AG04450 (cell line): ENCODE data around the gene PARP3. TPM values are rescaled to one million over a fixed set of nuclear protein-coding genes. Genes with fewer than 3 reads are reported as not detected.

ENCODE experiments used
- CTCF ChIA-PET: fragments of 300-600, 350-600 bp; formaldehyde crosslinking; extraction: SDS; loops from one replicate; lab custom pipeline; 2022; ENCODE audit warnings: antibody characterized with exemption, inconsistent platforms; lab: Charles Lee
- POLR2A ChIA-PET: fragments of 350-600 bp; formaldehyde crosslinking; extraction: SDS; loops from one replicate; lab custom pipeline; 2021; ENCODE audit warnings: antibody characterized with exemption, inconsistent platforms; lab: Yijun Ruan, JAX
- DNase-seq: peaks from one replicate; pipeline ENCODE4 v3.0.0-alpha.2; 2011; ENCODE audit warnings: low read depth, low spot score
- H3K27ac ChIP-seq: one replicate; pipeline ENCODE4 v1.5.1; 2012; ENCODE audit warnings: low read depth, low read length, control low read depth
- H3K27me3 ChIP-seq: one replicate; pipeline ENCODE4 v1.6.0; 2012; ENCODE audit warnings: low read length; ENCODE audit not compliant: control insufficient read depth, insufficient read depth
- H3K4me3 ChIP-seq: 2 replicates; pipeline ENCODE4 v1.5.1; 2011; ENCODE audit warnings: mild to moderate bottlenecking, low read depth, low read length, control low read depth
- H3K9me3 ChIP-seq: 2 replicates; pipeline ENCODE4 v1.5.1; 2012; ENCODE audit warnings: low read length; ENCODE audit not compliant: control insufficient read depth, insufficient read depth
- CTCF ChIP-seq: IDR thresholded peaks from 2 replicates; pipeline ENCODE4 v1.5.1; 2011; ENCODE audit warnings: low read depth, low read length, control low read depth, inconsistent platforms
- polyA plus RNA-seq: library from polyadenylated mRNA; depleted of rRNA; stranded (reverse); fragments of >200 nt; gene quantifications from 2 replicates; pipeline ENCODE4 v1.2.3, GENCODE V29; 2011

Gene PARP3
- polyA plus RNA-seq, 1 experiment: 7.5 TPM

- ChIA-PET POLR2A (no interaction called here), CTCF (no interaction called here)
Measured at GRCh38 chr3:51945926-51946705, 4.0 kb downstream of the PARP3 start.

GRCh38 chr3:51946796-51947195, 4.6 kb downstream of the PARP3 start:
- no peak overlapping the region for H3K27ac ChIP-seq
- no peak for TF ChIP-seq CTCF
- POLR2A ChIA-PET: no interaction called here
- no peak overlapping the region for H3K4me3 ChIP-seq
- DNase-seq: no peak
- no peaks in the 10 kb centered on the region; the same call in 1 of the 2 replicates for H3K9me3 ChIP-seq
- no peaks in the 10 kb centered on the region for H3K27me3 ChIP-seq
- CTCF ChIA-PET: no interaction called here

More at GRCh38 chr3:51945926-51946705, 4.0 kb downstream of the PARP3 start:
- no peak for DNase-seq
- Histone ChIP-seq H3K27ac (no peak overlapping the region), H3K9me3 (no peaks in the 10 kb centered on the region; the same call in 1 of the 2 replicates), H3K4me3 (no peak overlapping the region), H3K27me3 (no peaks in the 10 kb centered on the region)
- TF ChIP-seq CTCF: no peak

- H3K4me3 ChIP-seq: no peak overlapping the region
- POLR2A ChIA-PET: no interaction called here
- H3K27me3 ChIP-seq: no peaks in the 10 kb centered on the region
- no peak overlapping the region for H3K27ac ChIP-seq
- no peaks in the 10 kb centered on the region; the same call in 1 of the 2 replicates for H3K9me3 ChIP-seq
- CTCF ChIA-PET: no interaction called here
- DNase-seq: no peak
- no peak for TF ChIP-seq CTCF
Measured at GRCh38 chr3:51947215-51947900, 5.2 kb downstream of the PARP3 start.

- Histone ChIP-seq H3K4me3 (no peak overlapping the region), H3K27ac (no peak overlapping the region), H3K27me3 (no peaks in the 10 kb centered on the region), H3K9me3 (no peaks in the 10 kb centered on the region; the same call in 1 of the 2 replicates)
- POLR2A ChIA-PET: no interaction called here
- CTCF ChIA-PET: interaction anchor here (1.1 kb wide), 1 partner anchor 25 kb away, joined by 4 read pairs; no protein-coding TSS in a partner anchor
- no peak for TF ChIP-seq CTCF
- no peak for DNase-seq
Measured at GRCh38 chr3:51948016-51948580, 5.9 kb downstream of the PARP3 start.

- Histone ChIP-seq H3K27ac (no peak overlapping the region), H3K4me3 (no peak overlapping the region), H3K9me3 (no peaks in the 10 kb centered on the region; the same call in 1 of the 2 replicates), H3K27me3 (no peaks in the 10 kb centered on the region)
- no peak for DNase-seq
- ChIA-PET POLR2A (no interaction called here), CTCF (interaction anchor here (1.1 kb wide), 1 partner anchor 24 kb away, joined by 4 read pairs; no protein-coding TSS in a partner anchor)
- no peak for TF ChIP-seq CTCF
Measured at GRCh38 chr3:51949121-51949520, 7.0 kb downstream of the PARP3 start.
